GM21515 (cell line): ENCODE measurements around the gene HECTD4.
"Not testable (repeated sequence)": the region's sequence is repeated elsewhere in the genome, so short reads cannot be mapped to it uniquely, and the experiment has no call there.

Source experiments
- ATAC-seq: cut with Tn5 transposase; IDR thresholded peaks from one replicate; pipeline ENCODE4 v1.9.1; 2021; ENCODE audit not compliant: unreplicated experiment

Gene HECTD4

GRCh38 chr12:112381883-112382796 lies at the start of gene HECTD4:
Gene HECTD4, minus strand, starts transcription at chr12:112382431. Its CDS starts 303 bp downstream, at chr12:112382128.
- peak; percentile 89 for ATAC-seq

GRCh38 chr12:112431965-112432364 lies 49.7 kb upstream of the HECTD4 start:
- ATAC-seq = no peak

- ATAC-seq = no peak
Measured at GRCh38 chr12:112430929-112431328, 48.7 kb upstream of the HECTD4 start.

GRCh38 chr12:112427760-112428159 lies 45.5 kb upstream of the HECTD4 start:
- no peak for ATAC-seq

- no peak for ATAC-seq
Measured at GRCh38 chr12:112425582-112426382, 43.6 kb upstream of the HECTD4 start.

- no peak for ATAC-seq
Measured at GRCh38 chr12:112424126-112424525, 41.9 kb upstream of the HECTD4 start.

GRCh38 chr12:112422531-112422930 lies 40.3 kb upstream of the HECTD4 start:
- ATAC-seq = no peak

- no peak for ATAC-seq
Measured at GRCh38 chr12:112421363-112421762, 39.1 kb upstream of the HECTD4 start.

GRCh38 chr12:112420740-112421139 lies 38.5 kb upstream of the HECTD4 start:
- ATAC-seq = no peak

- peak; percentile 42 for ATAC-seq
Measured at GRCh38 chr12:112419297-112420133, 37.3 kb upstream of the HECTD4 start.

GRCh38 chr12:112418608-112419296 lies 36.5 kb upstream of the HECTD4 start, which contains the start of gene PTPN11:
Gene PTPN11, plus strand, starts transcription at chr12:112418947. Its CDS starts 165 bp downstream, at chr12:112419112.
- peak; percentile 78 for ATAC-seq

GRCh38 chr12:112418273-112418607 lies 36.0 kb upstream of the HECTD4 start:
- ATAC-seq = no peak

GRCh38 chr12:112415457-112415856 lies 33.2 kb upstream of the HECTD4 start:
- ATAC-seq = not testable (repeated sequence)

GRCh38 chr12:112413855-112414625 lies 31.8 kb upstream of the HECTD4 start:
- ATAC-seq = no peak

- no peak for ATAC-seq
Measured at GRCh38 chr12:112409906-112410244, 27.6 kb upstream of the HECTD4 start.

- peak; percentile 80 for ATAC-seq
Measured at GRCh38 chr12:112409064-112409905, 27.1 kb upstream of the HECTD4 start, which contains the start of gene RPL6. Gene RPL6, minus strand, starts transcription at chr12:112409605. Its CDS starts 949 bp downstream, at chr12:112408656.

GRCh38 chr12:112408621-112409020 lies 26.4 kb upstream of the HECTD4 start:
- ATAC-seq = no peak

- not testable (repeated sequence) for ATAC-seq
Measured at GRCh38 chr12:112407683-112408082, 25.5 kb upstream of the HECTD4 start.
